LNCaP clone FGC (cell line): ENCODE data around the gene TUBB4A.

Experiments used
- DNase-seq: peaks from one replicate; pipeline ENCODE4 v3.0.0-alpha.2; 2011; ENCODE audit warnings: low read depth
- H3K4me3 ChIP-seq: 2 replicates; pipeline ENCODE4 v1.5.1; 2011; ENCODE audit warnings: mild to moderate bottlenecking, low read depth, low read length, control low read depth
- CTCF ChIP-seq: IDR thresholded peaks from 2 replicates; pipeline ENCODE4 v1.5.1; 2012; ENCODE audit warnings: mild to moderate bottlenecking; ENCODE audit not compliant: control insufficient read depth, insufficient read depth; ENCODE audit errors: extremely low read depth

The TUBB4A gene

GRCh38 chr19:6530386-6531162 lies 28.5 kb upstream of the TUBB4A start, which contains the start of gene TNFSF9:
Gene TNFSF9 (plus strand): TSS chr19:6531026. CDS start chr19:6531037, 11 bp downstream.
- peak within 1 kb of the TSS; percentile 70 for H3K4me3 ChIP-seq
- no peak for TF ChIP-seq CTCF
- peak; percentile 42 for DNase-seq

- H3K4me3 ChIP-seq, result peak overlapping the region; percentile 70
- no peak for TF ChIP-seq CTCF
- no peak for DNase-seq
These were observed 27.9 kb upstream of the TUBB4A start for GRCh38 chr19:6529937-6530385.

- H3K4me3 ChIP-seq, result no peak overlapping the region
- no peak for DNase-seq
- no peak for TF ChIP-seq CTCF
These were observed 27.2 kb upstream of the TUBB4A start for GRCh38 chr19:6529351-6529750.

GRCh38 chr19:6528544-6529121 lies 26.5 kb upstream of the TUBB4A start:
- no peak for TF ChIP-seq CTCF
- no peak for DNase-seq
- no peak overlapping the region for H3K4me3 ChIP-seq

- no peak for DNase-seq
- no peak overlapping the region for H3K4me3 ChIP-seq
- no peak for TF ChIP-seq CTCF
These were observed 25.9 kb upstream of the TUBB4A start for GRCh38 chr19:6527893-6528543.

- no peak overlapping the region for H3K4me3 ChIP-seq
- no peak for DNase-seq
- TF ChIP-seq CTCF, result no peak
These were observed 22.2 kb upstream of the TUBB4A start for GRCh38 chr19:6524311-6524710.
